NCI-H146 (cell line): ENCODE results near the gene VAMP2.

ENCODE experiments used
- DNase-seq: peaks from one replicate; lab custom pipeline; 2025; lab: John Stamatoyannopoulos, UW

The VAMP2 gene

GRCh38 chr17:8162233-8162996, at the start of gene VAMP2:
VAMP2 (minus strand) TSS chr17:8162948; CDS start chr17:8162879, 69 bp downstream.
- DNase-seq = peak; percentile 72

- no peak for DNase-seq
Measured at GRCh38 chr17:8210761-8211458, 48.2 kb upstream of the VAMP2 start.

GRCh38 chr17:8209907-8210760, 47.4 kb upstream of the VAMP2 start, which contains the start of gene AURKB:
AURKB (minus strand) TSS chr17:8210575; CDS start chr17:8210224, 351 bp downstream.
- DNase-seq = peak; percentile 97

- no peak for DNase-seq
Measured at GRCh38 chr17:8206536-8206935, 43.8 kb upstream of the VAMP2 start.

- no peak for DNase-seq
Measured at GRCh38 chr17:8204761-8205555, 42.2 kb upstream of the VAMP2 start.

- peak; percentile 94 for DNase-seq
Measured at GRCh38 chr17:8192070-8192815, 29.5 kb upstream of the VAMP2 start.

- DNase-seq = no peak
Measured at GRCh38 chr17:8190506-8190905, 27.8 kb upstream of the VAMP2 start.

- DNase-seq = peak; percentile 97
Measured at GRCh38 chr17:8189711-8190477, 27.1 kb upstream of the VAMP2 start, which contains the start of gene BORCS6. BORCS6 (minus strand) TSS chr17:8190180; CDS start chr17:8190140, 40 bp downstream.

GRCh38 chr17:8189041-8189710, 26.4 kb upstream of the VAMP2 start:
- peak; percentile 30 for DNase-seq

- DNase-seq = no peak
Measured at GRCh38 chr17:8188263-8188839, 25.6 kb upstream of the VAMP2 start.

GRCh38 chr17:8187517-8188262, 24.9 kb upstream of the VAMP2 start:
- DNase-seq = peak; percentile 98

GRCh38 chr17:8186787-8187516, 24.2 kb upstream of the VAMP2 start:
- peak; percentile 94 for DNase-seq

GRCh38 chr17:8186446-8186786, 23.7 kb upstream of the VAMP2 start:
- no peak for DNase-seq

GRCh38 chr17:8185582-8186445, 23.1 kb upstream of the VAMP2 start:
- DNase-seq = peak; percentile 77

GRCh38 chr17:8176998-8177731, 14.4 kb upstream of the VAMP2 start:
- peak; percentile 37 for DNase-seq
